PC-9 (cell line): ENCODE data around the gene ZNF831. TPM values are rescaled to one million over a fixed set of nuclear protein-coding genes. Genes with fewer than 3 reads are reported as not detected.

Experiments used
- BruUV-seq: library from RNA; stranded (reverse); fragments of 400-500 nt; replicated peaks from 2 replicates; lab custom pipeline; 2021; lab: Mats Ljungman, UMichigan
- CTCF ChIA-PET: fragments of 300-600 bp; sonication (Branson Sonifier 250); formaldehyde crosslinking; loops from one replicate; lab custom pipeline; 2022; ENCODE audit warnings: antibody characterized with exemption; lab: Charles Lee
- POLR2A ChIA-PET: fragments of 300-600 bp; sonication (Branson Sonifier 250); formaldehyde crosslinking; loops from one replicate; lab custom pipeline; 2022; ENCODE audit warnings: antibody characterized with exemption; ENCODE audit not compliant: unreplicated experiment; lab: Charles Lee
- DNase-seq, 2 experiments: peaks; one replicate each; pipeline versions ENCODE4 v3.0.0 to v3.0.0-alpha.2; 2015 to 2022; ENCODE audit warnings: mixed read lengths in 1 of 2
- H2AFZ ChIP-seq: fragments of 200-600 bp; sonication (generic); 2 replicates; pipeline ENCODE4 v1.8.1; 2017; ENCODE audit warnings: antibody characterized with exemption
- H3F3A ChIP-seq: fragments of 200-600 bp; sonication (generic); 2 replicates; pipeline ENCODE4 v1.8.1; 2017; ENCODE audit warnings: antibody characterized with exemption, mild to moderate bottlenecking, low read depth; ENCODE audit not compliant: insufficient read depth
- H3K27ac ChIP-seq: fragments of 200-600 bp; sonication (generic); 2 replicates; pipeline ENCODE4 v1.6.1; 2016; ENCODE audit warnings: mixed run types
- H3K27me3 ChIP-seq: fragments of 200-600 bp; sonication (generic); 2 replicates; pipeline ENCODE4 v1.6.1; 2016; ENCODE audit warnings: low read depth, mixed run types; ENCODE audit not compliant: insufficient read depth
- H3K36me3 ChIP-seq: fragments of 200-600 bp; sonication (generic); 2 replicates; pipeline ENCODE4 v1.6.1; 2016; ENCODE audit warnings: low read depth, mixed run types
- H3K4me1 ChIP-seq: fragments of 200-600 bp; sonication (generic); replicated peaks from 2 replicates; pipeline ENCODE4 v1.6.1; 2016; ENCODE audit warnings: mixed run types; ENCODE audit not compliant: insufficient read depth
- H3K4me2 ChIP-seq: fragments of 200-600 bp; sonication (generic); 2 replicates; pipeline ENCODE4 v1.6.1; 2017; ENCODE audit warnings: mixed run types
- H3K4me3 ChIP-seq: fragments of 200-600 bp; sonication (generic); 2 replicates; pipeline ENCODE4 v1.6.1; 2016; ENCODE audit warnings: mixed run types
- H3K79me2 ChIP-seq: fragments of 200-600 bp; sonication (generic); 2 replicates; pipeline ENCODE4 v1.6.1; 2017; ENCODE audit warnings: low read depth, mixed run types
- H3K9me2 ChIP-seq: fragments of 200-600 bp; sonication (generic); 2 replicates; pipeline ENCODE4 v1.8.1; 2017; ENCODE audit warnings: mild to moderate bottlenecking; ENCODE audit not compliant: insufficient read depth
- H3K9me3 ChIP-seq: fragments of 200-600 bp; sonication (generic); 2 replicates; pipeline ENCODE4 v1.8.1; 2016; ENCODE audit warnings: low read depth; ENCODE audit not compliant: insufficient read depth
- H4K20me1 ChIP-seq: fragments of 200-600 bp; sonication (generic); 2 replicates; pipeline ENCODE4 v1.8.1; 2017; ENCODE audit not compliant: insufficient read depth
- CTCF ChIP-seq: fragments of 200-600 bp; sonication (generic); conservative IDR thresholded peaks from 2 replicates; pipeline ENCODE4 v1.6.1; 2017; ENCODE audit warnings: mixed run types, antibody characterized with exemption, mild to moderate bottlenecking, moderate library complexity
- EZH2 ChIP-seq: fragments of 200-600 bp; sonication (generic); IDR thresholded peaks from 2 replicates; pipeline ENCODE4 v1.8.0; 2017; ENCODE audit warnings: antibody characterized with exemption, low read depth
- intact Hi-C: fragments of 100-400 bp; cut with micrococcal nuclease; formaldehyde crosslinking; loops from one replicate; pipeline ENCODE4 v1.10.0; 2022; ENCODE audit not compliant: unreplicated experiment
- total RNA-seq: library from RNA; stranded (reverse); gene quantifications from 2 replicates; pipeline ENCODE4 v1.2.3, GENCODE V29; 2021

ZNF831 gene
- total RNA-seq, 1 experiment from 2014 or later, result not detected

- no peaks in the 10 kb centered on the region for H3K9me2 ChIP-seq
- H3F3A ChIP-seq, result no peaks in the 10 kb centered on the region
- intact Hi-C loops, result no loop called here
- ChIA-PET CTCF (no interaction called here), POLR2A (no interaction called here)
- no peaks in the 10 kb centered on the region for H3K9me3 ChIP-seq
- BruUV-seq, result no TSS peak
- no peaks in the 10 kb centered on the region for H3K79me2 ChIP-seq
- H3K4me1 ChIP-seq, result no peaks in the 10 kb centered on the region
- H3K4me3 ChIP-seq, result no peak overlapping the region
- H3K4me2 ChIP-seq, result no peak overlapping the region
- H4K20me1 ChIP-seq, result no peaks in the 10 kb centered on the region
- DNase-seq, result no peak
- TF ChIP-seq CTCF, result no peak
- no peak for TF ChIP-seq EZH2
- peaks cover 86% of the 10 kb centered on the region for H3K27me3 ChIP-seq
- H3K27ac ChIP-seq, result no peak overlapping the region
- no peaks in the 10 kb centered on the region for H3K36me3 ChIP-seq
- no peak overlapping the region for H2AFZ ChIP-seq
Measured at GRCh38 chr20:59284470-59284869, 120.8 kb downstream of the ZNF831 start.

GRCh38 chr20:59289994-59290393 lies 126.4 kb downstream of the ZNF831 start:
- no peaks in the 10 kb centered on the region for H3F3A ChIP-seq
- ChIA-PET POLR2A (no interaction called here), CTCF (no interaction called here)
- H2AFZ ChIP-seq, result no peak overlapping the region
- no peaks in the 10 kb centered on the region for H3K9me2 ChIP-seq
- no peak overlapping the region for H3K27ac ChIP-seq
- intact Hi-C loops, result no loop called here
- no peak overlapping the region for H3K4me3 ChIP-seq
- no peak overlapping the region for H3K4me2 ChIP-seq
- BruUV-seq, result no TSS peak
- H4K20me1 ChIP-seq, result no peaks in the 10 kb centered on the region
- DNase-seq, result no peak
- H3K27me3 ChIP-seq, result peaks cover 87% of the 10 kb centered on the region
- H3K79me2 ChIP-seq, result no peaks in the 10 kb centered on the region
- no peaks in the 10 kb centered on the region for H3K36me3 ChIP-seq
- no peaks in the 10 kb centered on the region for H3K9me3 ChIP-seq
- no peaks in the 10 kb centered on the region for H3K4me1 ChIP-seq
- TF ChIP-seq EZH2 (no peak), CTCF (no peak)

GRCh38 chr20:59291740-59292383 lies 128.2 kb downstream of the ZNF831 start:
- Histone ChIP-seq H3K27ac (no peak overlapping the region), H3K9me2 (no peaks in the 10 kb centered on the region), H2AFZ (no peak overlapping the region), H3K9me3 (no peaks in the 10 kb centered on the region), H3K27me3 (peaks cover 92% of the 10 kb centered on the region), H3K4me2 (no peak overlapping the region), H3K4me1 (no peaks in the 10 kb centered on the region), H3K4me3 (no peak overlapping the region), H3F3A (no peaks in the 10 kb centered on the region), H3K79me2 (no peaks in the 10 kb centered on the region), H4K20me1 (no peaks in the 10 kb centered on the region), H3K36me3 (no peaks in the 10 kb centered on the region)
- intact Hi-C loops, result no loop called here
- TF ChIP-seq CTCF (no peak), EZH2 (no peak)
- CTCF ChIA-PET, result no interaction called here
- no TSS peak for BruUV-seq
- POLR2A ChIA-PET, result no interaction called here
- no peak for DNase-seq
